HepG2 (cell line): ENCODE measurements around the gene SPINDOC. TPM values are rescaled to one million over a fixed set of nuclear protein-coding genes. Genes with fewer than 3 reads are reported as not detected.
A peak's percentile ranks its signal among the peaks of the same experiment; 100 is the strongest.

Experiments
- ARNT ChIP-seq: fragments of 450-650 bp; IDR thresholded peaks from 2 replicates; pipeline ENCODE4 v1.6.1; 2017
- ATM ChIP-seq: fragments of 450-650 bp; IDR thresholded peaks from 2 replicates; pipeline ENCODE4 v1.7.1; 2017; ENCODE audit warnings: mild to moderate bottlenecking, borderline replicate concordance
- EED ChIP-seq: sonication (generic); formaldehyde crosslinking; IDR thresholded peaks from 2 replicates; pipeline ENCODE4 v1.5.0; 2020; ENCODE audit warnings: mild to moderate bottlenecking, missing genetic modification reagents
- ETV5 ChIP-seq: IDR thresholded peaks from 2 replicates; pipeline ENCODE4 v1.6.1; 2018; ENCODE audit warnings: missing biosample characterization, missing genetic modification reagents, inconsistent platforms, borderline replicate concordance
- FOXA1 ChIP-seq, 2 experiments: fragments of 450-650 bp in 1 of 2; sonication (generic) in 1 of 2; formaldehyde crosslinking in 1 of 2; IDR thresholded peaks; 2 replicates each; pipeline versions ENCODE4 v1.4.0 to v1.6.1; 2016 to 2020; ENCODE audit warnings: missing genetic modification reagents in 1 of 2
- GLI4 ChIP-seq: sonication (generic); formaldehyde crosslinking; IDR thresholded peaks from 2 replicates; pipeline ENCODE4 v1.5.1; 2020; ENCODE audit warnings: missing genetic modification reagents, mild to moderate bottlenecking, moderate library complexity, borderline replicate concordance
- HOMEZ ChIP-seq: IDR thresholded peaks from 2 replicates; pipeline ENCODE4 v1.6.1; 2016; ENCODE audit warnings: low read depth
- JDP2 ChIP-seq: sonication (generic); formaldehyde crosslinking; IDR thresholded peaks from 2 replicates; pipeline ENCODE4 v1.8.1; 2022; ENCODE audit warnings: missing genetic modification reagents, borderline replicate concordance
- NR2F1 ChIP-seq, 2 experiments: fragments of 450-650 bp in 1 of 2; formaldehyde crosslinking in 1 of 2; IDR thresholded peaks; 2 replicates each; pipeline versions ENCODE4 v1.5.0 to v1.6.1; 2016 to 2020; ENCODE audit warnings: mild to moderate bottlenecking in 1 of 2, missing compliant biosample characterization in 1 of 2, missing genetic modification reagents in 1 of 2, moderate library complexity in 1 of 2
- NR2F2 ChIP-seq: IDR thresholded peaks from 2 replicates; pipeline ENCODE4 v1.6.1; 2012; ENCODE audit warnings: low read depth, inconsistent platforms, borderline replicate concordance
- PBX2 ChIP-seq: IDR thresholded peaks from 2 replicates; pipeline ENCODE4 v1.6.1; 2016; ENCODE audit warnings: control low read depth
- PBX3 ChIP-seq: sonication (generic); formaldehyde crosslinking; IDR thresholded peaks from 2 replicates; pipeline ENCODE4 v1.8.1; 2023; ENCODE audit warnings: missing genetic modification reagents, inconsistent platforms, borderline replicate concordance
- TGIF2 ChIP-seq: IDR thresholded peaks from 2 replicates; pipeline ENCODE4 v1.6.1; 2016; ENCODE audit warnings: control low read depth, missing compliant biosample characterization
- TRIM22 ChIP-seq: fragments of 450-650 bp; IDR thresholded peaks from 2 replicates; pipeline ENCODE4 v1.6.1; 2017
- TRIM24 ChIP-seq: sonication (generic); formaldehyde crosslinking; IDR thresholded peaks from 2 replicates; pipeline ENCODE4 v1.8.0; 2022; ENCODE audit warnings: mild to moderate bottlenecking, missing genetic modification reagents
- ZMAT3 ChIP-seq: sonication (generic); formaldehyde crosslinking; conservative IDR thresholded peaks from 2 replicates; pipeline ENCODE4 v1.7.0; 2021; ENCODE audit warnings: missing genetic modification reagents
- ZNF17 ChIP-seq: sonication (generic); formaldehyde crosslinking; IDR thresholded peaks from 2 replicates; pipeline ENCODE4 v1.5.0; 2020; ENCODE audit warnings: mild to moderate bottlenecking, missing genetic modification reagents
- ZNF234 ChIP-seq: sonication (generic); formaldehyde crosslinking; conservative IDR thresholded peaks from 2 replicates; pipeline ENCODE4 v1.5.1; 2020; ENCODE audit warnings: mild to moderate bottlenecking, missing genetic modification reagents
- ZNF256 ChIP-seq: sonication (generic); formaldehyde crosslinking; conservative IDR thresholded peaks from 2 replicates; pipeline ENCODE4 v1.4.0; 2020; ENCODE audit warnings: missing genetic modification reagents
- ZNF276 ChIP-seq: sonication (generic); formaldehyde crosslinking; IDR thresholded peaks from 2 replicates; pipeline ENCODE4 v1.4.0; 2020; ENCODE audit warnings: mild to moderate bottlenecking, low read depth, missing genetic modification reagents
- ZNF770 ChIP-seq: sonication (generic); formaldehyde crosslinking; IDR thresholded peaks from 2 replicates; pipeline ENCODE4 v1.5.0; 2020; ENCODE audit warnings: mild to moderate bottlenecking, missing genetic modification reagents
- ZNF781 ChIP-seq: sonication (generic); formaldehyde crosslinking; IDR thresholded peaks from 2 replicates; pipeline ENCODE4 v1.5.1; 2020; ENCODE audit warnings: borderline replicate concordance, mild to moderate bottlenecking, missing genetic modification reagents; ENCODE audit errors: not compliant biosample characterization
- polyA plus RNA-seq, 8 experiments: library from polyadenylated mRNA; depleted of rRNA in 3 of 8; stranded (reverse) in 7 of 8; unstranded in 1 of 8; fragments of >200 nt; fragmentation: Illumina TruSeq in 4 of 8; extraction: Trizol in 4 of 8; gene quantifications; 2 replicates each; pipeline versions ENCODE4 v1.2.1 to v1.2.3, GENCODE V29; 2011 to 2016; ENCODE audit warnings: low read depth in 4 of 8, missing spikeins in 1 of 8, mixed read lengths in 1 of 8; ENCODE audit not compliant: insufficient read depth in 1 of 8
- total RNA-seq, 5 experiments: library from RNA; depleted of rRNA; stranded (reverse); fragments of >200 nt; fragmentation: Illumina TruSeq; extraction: Trizol; gene quantifications; 2 replicates each; pipeline ENCODE4 v1.2.3, GENCODE V29; 2016; ENCODE audit warnings: low read depth in 1 of 5

Gene SPINDOC
- total and polyA plus RNA-seq, 2 of the 13 experiments (the other 11 are each of a cell fraction or from before 2014, with no cell fraction given) = 21.4 to 29.9 TPM

- no peak for TF ChIP-seq ZNF770 (CRISPR knock-in tag)
- TF ChIP-seq NR2F2 = no peak
- TF ChIP-seq ZNF234 (CRISPR knock-in tag) = no peak
- TF ChIP-seq PBX3 (CRISPR knock-in tag) = no peak
- TF ChIP-seq TGIF2 = no peak
- TF ChIP-seq TRIM22 = no peak
- no peak for TF ChIP-seq ARNT
- no peak for TF ChIP-seq NR2F1 (CRISPR knock-in tag; IDR thresholded peaks at IDR 0.05)
- TF ChIP-seq GLI4 = no peak
- no peak for TF ChIP-seq ZMAT3
- TF ChIP-seq ZNF17 (CRISPR knock-in tag) = no peak
- no peak for TF ChIP-seq ZNF256 (CRISPR knock-in tag)
- no peak for TF ChIP-seq ATM
- TF ChIP-seq ZNF781 (CRISPR knock-in tag) = no peak
- no peak for TF ChIP-seq EED
- TF ChIP-seq FOXA1 (IDR thresholded peaks at IDR 0.05) = no peak
- peak; percentile 59 for TF ChIP-seq FOXA1 (CRISPR knock-in tag; IDR thresholded peaks at IDR 0.05)
- TF ChIP-seq ZNF276 (CRISPR knock-in tag) = no peak
- TF ChIP-seq TRIM24 = no peak
- no peak for TF ChIP-seq PBX2 (CRISPR knock-in tag)
- peak; percentile 94 for TF ChIP-seq ETV5 (CRISPR knock-in tag)
- no peak for TF ChIP-seq JDP2 (CRISPR knock-in tag)
- peak; percentile 64 for TF ChIP-seq HOMEZ (CRISPR knock-in tag)
Observed at GRCh38 chr11:63862923-63863322, 49.7 kb downstream of the SPINDOC start (continued).
